Skin of body (tissue), 2 donors: ENCODE results near the gene CAMK2D. TPM values are rescaled to one million over a fixed set of nuclear protein-coding genes. Genes with fewer than 3 reads are reported as not detected.

Source experiments
- DNase-seq: peaks from one replicate; lab custom pipeline; 2025; lab: John Stamatoyannopoulos, UW
- total RNA-seq: library from RNA; depleted of rRNA; stranded (reverse); fragments of >200 nt; gene quantifications from one replicate; pipeline ENCODE4 v1.2.3, GENCODE V29; 2014

The CAMK2D gene
- total RNA-seq, 1 donor from 2014 or later = 92.6 TPM

DNA sequence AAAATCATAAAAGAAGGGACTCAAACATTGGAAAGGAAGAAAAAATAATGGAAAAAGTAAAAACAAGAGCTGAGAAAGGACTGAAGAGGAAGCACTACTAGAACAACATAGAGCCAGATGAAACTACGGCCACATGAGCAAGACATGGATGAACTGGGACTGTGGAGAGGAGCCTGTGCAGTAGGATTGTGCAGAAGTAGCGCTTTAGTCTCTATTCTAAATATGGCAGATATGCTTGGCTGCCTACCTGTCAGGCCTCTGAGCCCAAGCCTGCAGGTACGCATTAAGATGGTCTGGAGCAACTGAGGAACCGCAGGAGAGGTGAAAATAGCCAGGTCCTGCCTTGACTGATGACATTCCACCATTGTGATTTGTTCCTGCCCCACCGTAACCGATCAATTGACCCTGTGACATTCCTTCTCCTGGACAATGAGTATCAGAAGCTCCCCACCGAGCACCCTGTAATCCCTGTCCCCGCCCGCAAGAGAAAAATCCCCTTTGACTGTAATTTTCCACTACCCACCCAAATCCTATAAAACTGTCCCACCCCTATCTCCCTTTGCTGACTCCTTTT is 154.3 kb downstream of the CAMK2D start:
- DNase-seq = no peak

DNA sequence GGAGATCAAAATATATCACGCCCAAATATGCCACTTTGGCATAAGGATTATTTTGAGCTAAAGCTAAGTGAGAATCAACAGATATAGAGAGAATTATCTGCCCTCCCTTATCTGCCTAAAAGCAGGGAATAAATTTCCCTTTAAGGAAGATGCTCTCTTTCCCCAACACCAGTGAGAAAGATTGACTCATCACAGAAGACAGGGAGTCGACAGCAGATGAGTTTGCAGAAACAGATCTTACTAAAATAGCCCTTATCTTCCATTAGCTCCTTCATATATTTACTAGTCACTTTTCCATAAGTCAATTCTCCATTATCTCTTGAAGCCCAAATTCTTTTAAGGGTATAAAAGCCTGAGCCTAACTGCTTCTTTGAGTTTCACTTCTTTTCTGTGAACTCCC is 156.6 kb downstream of the CAMK2D start:
- DNase-seq = no peak

DNA sequence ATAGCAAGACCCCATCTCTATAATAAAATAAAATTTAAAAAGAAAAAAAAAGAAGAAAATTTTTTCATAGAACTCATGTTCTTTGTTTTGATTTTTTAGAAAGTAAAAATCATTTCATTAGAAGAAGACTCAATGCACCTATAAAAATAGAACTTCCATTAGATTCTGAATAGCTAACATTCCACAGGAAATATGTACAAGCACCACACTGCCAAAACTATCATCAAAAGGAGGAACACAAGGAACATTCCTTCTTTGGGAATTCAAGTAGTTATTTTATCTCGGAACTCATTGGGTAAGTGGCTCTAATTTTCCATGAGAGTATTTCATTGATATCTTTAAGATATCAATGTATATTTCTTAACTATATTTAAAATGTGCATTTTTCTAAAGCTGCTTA is 157.6 kb downstream of the CAMK2D start:
- no peak for DNase-seq

DNA sequence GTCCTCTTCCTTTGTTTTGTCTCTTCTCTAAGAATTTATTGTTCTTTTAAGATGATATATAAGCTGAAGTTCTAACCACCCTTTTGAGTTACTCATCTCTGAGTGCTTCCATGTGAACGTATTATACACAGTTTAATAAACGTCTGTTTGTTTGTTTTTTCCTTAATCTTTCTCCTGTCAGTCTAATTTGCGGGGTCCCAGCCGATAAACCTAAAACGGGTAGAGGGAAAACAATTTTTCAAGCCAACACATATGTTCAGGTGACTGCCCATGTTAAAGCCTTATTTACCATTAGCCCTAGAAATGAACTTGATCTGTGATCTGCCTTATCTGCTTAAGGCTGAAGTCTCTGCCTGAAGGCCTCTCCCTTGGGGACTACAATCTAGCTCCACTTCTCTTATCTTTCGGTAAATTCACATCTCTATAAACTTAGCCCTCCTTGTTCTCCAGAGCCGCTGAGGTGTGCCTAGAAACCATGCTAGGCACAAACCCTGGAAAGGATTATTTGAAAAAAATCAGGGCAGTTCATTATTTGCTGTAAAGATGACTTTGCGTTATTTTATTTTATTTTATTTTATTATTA is 158.8 kb downstream of the CAMK2D start:
- DNase-seq = no peak

DNA sequence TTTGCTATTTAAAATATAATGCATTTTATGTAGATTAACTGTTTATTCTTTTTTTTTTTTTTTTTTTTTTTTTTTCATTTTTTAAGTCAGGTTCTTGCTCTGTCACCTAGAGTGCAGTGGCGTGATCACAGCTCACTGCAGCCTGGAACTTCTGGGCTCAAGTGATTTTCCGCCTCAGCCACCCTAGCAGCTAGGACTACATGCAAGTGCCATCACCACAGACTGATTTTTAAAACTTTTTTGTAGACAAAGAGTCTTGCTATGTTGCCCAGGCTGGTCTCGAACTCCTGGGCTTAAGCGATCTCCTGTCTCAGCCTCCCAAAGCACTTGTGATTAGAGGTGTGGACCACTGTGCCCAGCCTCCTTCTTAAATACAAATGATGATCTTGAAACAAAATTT is 159.9 kb downstream of the CAMK2D start:
- no peak for DNase-seq

DNA sequence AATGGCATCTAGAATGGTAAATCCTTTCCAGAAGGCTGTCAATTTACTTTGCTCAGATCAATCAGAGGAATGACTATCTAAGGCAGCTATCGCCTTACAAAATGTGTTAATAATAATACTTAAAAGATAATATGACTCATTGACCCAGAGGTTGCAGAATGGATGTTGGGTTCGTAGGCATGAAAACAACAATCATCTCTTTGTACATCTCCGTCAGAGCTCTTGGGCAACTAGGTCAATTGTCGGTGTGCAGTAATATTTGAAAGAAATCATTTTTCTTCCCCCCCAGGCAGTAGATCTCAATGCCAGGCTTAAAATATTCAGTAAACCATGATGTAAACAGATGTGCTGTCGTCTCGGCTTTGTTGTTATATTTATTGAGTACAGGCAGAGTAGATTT is 165.1 kb downstream of the CAMK2D start:
- no peak for DNase-seq

DNA sequence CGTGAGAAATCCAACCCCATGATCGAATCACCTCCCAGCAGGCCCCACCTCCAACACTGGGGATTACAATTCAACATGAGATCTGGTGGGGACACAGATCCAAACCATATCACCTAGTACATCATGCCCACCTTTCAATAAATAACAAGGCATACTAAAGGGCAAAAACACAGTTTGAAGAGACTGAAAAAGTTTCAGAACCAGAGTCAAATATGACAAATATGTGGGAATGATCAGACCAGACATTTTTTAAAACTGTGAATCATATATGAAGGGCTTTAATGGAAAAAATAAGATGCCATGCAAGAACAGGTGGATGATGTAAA is 167.3 kb downstream of the CAMK2D start:
- DNase-seq = no peak

DNA sequence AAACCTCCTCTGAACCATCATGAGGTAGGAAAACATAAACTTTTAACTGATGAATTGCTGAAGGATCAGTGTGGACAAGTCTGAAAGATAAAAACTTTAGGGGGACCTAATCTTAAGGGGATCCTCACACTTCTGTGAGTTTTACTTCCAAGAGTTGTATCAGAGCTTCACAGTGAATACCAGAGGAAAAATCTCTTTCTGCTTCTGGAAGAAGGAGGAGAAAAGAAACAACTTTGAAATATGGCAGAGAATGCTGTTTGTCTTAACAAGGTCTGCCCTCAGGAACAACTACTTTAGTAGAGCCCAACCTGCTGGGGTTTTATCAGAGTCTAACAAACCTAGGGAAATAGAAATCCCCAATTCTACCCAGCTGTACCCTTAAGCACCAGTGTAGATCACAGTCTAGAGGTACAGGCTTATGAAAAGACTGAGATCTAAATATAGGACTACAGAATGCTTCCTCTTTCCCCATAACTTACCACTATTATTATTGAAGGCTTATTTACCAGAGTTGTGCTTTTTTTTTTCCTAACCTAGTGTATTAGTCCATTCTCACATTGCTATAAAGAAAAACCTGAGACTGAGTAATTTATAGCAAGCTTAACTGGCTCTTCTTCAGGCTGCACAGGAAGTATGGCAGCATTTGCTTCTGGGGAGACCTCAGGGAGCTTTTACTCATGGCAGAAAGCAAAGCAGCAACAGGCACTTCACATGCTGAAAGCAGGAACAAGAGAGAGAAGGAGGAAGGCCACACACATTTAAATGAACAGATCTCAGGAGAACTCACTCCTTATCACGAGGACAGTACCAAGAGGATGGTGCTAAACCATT is 167.9 kb downstream of the CAMK2D start:
- no peak for DNase-seq

DNA sequence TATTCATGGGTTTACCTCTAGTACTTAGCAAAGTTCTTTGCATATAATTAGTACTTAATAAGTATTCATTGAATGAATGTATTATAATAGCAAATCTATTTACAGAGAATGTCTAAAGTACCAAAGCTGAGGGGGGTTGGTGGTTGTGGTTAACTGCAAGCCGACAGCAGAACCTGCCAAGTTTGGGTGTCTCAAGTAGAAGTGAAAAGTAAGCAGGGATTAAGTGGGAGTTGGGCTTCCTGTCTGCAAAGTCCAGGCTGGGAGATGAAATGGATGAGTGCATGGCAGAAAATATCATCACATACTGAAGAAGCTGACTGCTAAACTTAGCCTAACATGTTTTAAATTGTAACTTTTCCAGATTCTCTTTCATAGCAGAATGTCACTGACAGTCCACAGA is 169.6 kb downstream of the CAMK2D start:
- no peak for DNase-seq

DNA sequence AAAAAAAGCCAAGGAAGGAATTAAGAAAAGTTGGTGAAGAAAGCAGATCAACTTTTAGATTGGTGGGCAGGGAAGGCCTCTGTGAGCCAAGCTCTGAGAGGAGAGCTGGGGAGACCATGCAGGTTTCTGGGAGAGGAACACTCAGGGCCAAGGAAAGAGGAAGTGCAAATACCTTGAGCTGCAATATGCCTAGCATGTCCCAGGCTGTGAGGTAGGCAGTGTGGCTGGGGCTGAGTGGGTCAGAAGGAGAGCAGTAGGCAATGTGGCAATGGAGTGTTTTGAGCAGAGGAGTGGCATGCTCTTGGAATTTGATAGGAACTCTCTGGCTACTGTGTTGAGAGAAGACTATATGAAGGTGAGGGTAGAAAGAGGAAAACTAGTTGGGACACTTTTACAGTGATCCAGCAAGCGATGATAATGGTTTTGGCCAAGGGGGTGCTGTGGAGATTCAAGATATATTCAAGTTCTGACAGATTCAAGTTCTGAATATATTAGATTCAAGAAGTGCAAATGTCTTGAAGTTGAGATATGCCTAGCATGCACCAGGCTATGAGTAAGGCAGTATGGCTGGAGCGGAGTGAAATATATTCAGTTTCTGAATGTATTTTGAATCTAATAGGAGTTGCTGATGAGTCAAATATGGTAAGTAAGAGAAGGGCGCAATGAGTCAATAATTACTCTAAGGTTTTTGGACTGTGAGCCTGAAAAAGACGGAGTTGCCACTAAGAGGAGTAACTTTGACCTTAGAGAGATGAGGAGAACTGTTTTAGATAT is 172.5 kb downstream of the CAMK2D start:
- DNase-seq = no peak

DNA sequence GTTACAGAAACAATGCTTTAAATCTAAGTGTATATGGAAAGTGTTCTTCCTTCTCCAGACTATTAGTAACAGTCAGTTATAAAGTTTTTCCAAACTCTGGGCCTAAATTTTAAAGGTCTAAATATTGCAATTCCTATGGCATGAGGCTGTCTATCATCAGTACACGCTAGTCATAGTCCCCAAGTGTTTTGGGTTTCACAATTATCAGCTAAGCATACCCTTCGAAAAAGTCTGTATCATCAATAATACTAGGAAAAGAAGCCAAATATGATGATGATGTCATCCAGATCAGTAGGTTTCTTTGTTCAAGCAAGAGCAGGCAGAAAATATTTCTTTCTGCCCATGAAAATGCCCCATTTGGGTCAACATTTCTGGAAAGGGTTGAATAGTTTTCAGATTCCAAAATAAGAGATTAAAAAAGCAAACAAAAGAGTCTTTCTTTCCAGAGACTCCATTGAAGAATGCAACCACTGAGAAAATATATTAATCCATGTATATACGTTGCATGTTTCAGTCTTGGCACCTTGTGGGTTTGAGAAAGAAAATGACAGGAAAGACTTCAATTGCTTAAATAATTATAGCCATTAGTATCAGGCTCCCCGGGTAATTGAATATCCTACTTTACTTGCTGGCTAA is 173.8 kb downstream of the CAMK2D start:
- no peak for DNase-seq

DNA sequence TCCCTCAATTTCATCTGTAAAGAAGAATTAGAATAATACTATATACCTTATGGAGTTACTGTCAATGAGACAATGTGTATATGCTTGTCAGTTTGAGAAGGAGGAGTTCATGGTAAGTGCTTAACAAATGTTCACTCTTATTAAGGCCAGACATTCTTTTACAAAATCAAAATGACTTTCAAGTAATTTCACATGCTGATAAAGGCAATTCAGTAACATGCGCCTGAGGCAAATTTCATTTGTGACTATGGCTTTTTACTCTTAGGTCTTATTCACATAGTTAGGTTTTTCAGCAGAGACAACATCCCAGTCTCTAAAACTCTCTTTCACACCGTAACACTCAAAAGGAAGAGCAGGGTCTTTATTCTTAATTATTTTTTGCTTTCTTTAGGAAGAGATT is 174.4 kb downstream of the CAMK2D start:
- DNase-seq = no peak

DNA sequence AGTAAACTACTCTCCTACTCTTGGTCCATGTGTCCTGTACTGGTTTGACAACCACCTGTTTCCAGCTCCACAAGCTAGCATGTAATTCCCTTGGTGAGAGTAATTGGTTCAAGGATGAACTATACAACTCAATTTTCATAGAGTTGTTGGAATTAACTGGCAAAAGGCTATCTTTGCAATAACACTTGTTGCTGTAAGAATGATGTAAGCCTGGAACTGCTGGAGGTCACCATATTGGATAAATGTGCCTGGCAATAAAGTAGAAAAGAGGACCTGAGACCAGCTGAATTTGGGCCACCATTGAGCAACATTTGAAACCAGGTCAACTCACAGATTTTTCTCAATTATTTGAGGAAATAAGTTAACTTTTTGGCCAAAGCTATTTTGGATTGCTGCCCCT is 175.5 kb downstream of the CAMK2D start:
- no peak for DNase-seq

DNA sequence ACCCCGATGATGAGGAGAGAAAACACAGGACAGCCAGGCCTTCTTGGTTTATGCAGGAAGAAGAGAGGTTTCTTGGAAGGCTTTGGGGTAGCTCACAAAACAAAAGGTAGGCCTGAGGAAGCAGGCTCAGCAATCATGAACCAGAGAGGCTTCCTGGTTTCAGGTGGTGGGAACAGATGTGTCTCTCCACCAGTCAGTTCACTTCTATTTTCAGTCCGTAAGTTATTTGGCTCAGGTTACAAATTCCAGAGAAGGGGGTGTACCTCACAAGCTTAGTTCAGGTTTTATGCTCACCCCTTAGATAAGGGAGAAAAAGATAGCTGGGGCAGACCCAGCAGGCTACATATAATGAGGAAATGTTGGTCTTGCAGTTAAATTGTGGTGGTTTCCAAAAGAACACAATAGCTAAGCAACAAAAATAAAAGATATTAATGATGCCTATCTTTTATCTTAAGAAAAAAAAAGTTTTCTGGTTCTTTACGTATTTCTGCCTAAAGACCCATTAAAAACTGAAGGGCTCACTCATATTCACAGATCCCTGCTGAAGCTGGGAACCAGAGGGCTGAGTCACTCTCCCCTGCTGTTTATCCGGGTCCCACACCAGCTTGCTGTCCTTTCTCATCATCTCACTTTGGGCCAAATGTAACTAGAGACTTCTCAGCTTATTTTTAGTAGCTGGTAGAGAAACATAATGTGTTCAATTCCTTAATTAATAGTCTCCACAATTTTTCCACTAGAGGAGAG is 177.0 kb downstream of the CAMK2D start:
- DNase-seq = no peak

DNA sequence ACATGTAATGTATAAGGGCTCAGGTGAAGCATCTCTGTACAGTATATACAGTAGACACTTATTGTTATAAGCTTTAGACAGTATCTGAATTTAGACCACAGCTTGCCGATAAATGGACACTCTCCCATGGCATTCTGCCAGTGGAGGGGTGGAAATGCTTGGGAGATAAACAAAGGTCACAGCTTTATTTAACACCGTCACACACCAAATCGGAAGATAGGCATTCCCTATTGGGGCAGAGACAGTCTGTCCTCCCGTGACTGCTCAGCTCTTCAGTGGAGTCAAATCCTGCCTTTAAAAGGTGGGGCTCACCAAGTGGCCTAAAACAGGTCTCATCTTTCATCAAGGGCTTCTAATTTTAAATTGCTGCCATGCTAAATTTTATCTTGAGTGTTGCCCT is 178.8 kb downstream of the CAMK2D start:
- DNase-seq = no peak

DNA sequence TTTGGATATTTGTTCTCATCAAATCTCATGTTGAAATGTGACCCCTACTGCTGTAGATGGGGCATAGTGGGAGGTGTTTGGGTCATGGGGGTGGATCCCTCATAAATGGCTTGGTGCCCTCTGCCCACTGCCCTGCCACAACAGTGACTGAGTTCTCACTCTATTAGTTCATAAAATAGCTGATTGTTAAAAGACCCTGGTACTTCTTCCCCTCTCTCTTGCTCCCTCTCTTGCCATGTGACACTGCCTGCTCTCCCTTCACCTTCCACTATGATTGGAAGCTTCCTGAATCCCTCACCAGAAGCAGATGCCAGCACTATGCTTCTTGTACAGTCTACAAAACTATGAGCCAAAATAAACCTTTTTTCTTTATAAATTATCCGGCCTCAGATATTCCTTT is 182.2 kb downstream of the CAMK2D start:
- DNase-seq = no peak

DNA sequence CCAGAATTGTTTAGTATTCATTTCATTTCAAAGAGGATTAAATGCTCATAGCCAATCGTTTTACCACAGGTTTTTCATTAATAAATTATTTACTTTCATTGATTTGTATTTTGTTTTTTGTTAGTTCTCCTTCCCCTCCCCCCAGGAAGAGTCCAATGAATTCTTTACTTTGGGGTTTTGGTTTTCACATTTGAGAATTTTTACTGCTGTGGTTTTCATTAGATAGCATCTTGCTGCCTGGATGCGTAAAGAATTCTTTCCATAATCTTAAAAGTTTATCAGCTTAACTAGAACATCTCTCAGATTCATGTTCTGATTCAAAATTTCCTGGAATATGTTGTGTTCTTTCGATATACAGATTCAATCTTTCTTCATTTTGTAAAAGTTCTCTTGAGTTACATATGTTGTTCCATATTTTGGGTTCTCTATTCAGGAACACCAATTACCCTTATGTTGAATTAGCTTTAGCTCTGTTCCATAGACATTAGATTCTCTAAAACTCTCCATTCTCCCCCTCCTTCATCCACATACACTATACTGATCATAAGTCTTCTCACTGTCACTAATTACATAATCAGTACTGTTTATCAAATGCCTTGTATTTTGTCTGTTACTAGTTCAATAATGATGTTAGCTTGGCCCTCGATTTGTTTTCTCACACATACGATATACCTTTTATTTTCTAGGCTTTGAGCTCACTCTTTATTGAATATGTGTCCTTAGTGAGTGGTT is 184.4 kb downstream of the CAMK2D start:
- DNase-seq = no peak

DNA sequence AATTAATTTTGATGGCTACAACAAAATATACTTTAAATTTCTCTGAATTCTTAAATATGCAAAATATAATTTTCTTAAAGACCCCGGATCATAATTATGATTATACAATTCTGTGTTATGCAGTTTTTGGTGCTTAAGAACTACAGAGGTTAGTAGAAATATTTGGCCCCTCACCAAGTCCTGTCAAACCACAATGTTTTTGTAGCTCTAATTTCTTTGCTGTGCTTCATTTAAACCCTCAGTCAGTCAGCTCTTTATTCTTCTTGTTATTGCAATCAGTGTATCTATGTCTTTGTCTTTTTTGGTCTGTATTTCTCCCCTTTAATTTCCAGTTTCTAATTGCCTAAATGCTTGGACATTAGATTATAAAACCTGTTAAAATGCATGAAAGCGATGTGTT is 186.1 kb downstream of the CAMK2D start:
- DNase-seq = peak; percentile 7

DNA sequence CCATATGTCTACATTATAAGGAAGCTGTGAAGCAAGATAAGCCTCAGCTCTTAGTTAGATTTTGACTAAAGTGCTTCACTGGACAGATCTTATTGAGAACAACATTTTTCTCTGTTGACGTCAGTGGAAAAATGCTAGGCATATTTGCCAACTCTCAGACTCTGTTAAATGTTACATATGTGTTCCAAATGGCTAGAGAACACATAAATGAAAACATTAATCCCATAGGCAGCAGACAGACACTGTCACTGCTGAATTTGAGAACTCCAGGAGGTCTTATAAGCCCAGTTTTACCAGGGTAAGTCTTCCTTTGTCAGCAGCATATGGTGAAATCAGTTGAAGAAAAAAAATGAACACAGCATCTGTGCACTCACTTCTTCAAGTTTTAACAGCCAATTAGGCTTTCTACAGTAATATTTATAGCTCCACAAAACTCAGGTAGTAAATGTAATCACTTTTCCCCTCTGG is 186.9 kb downstream of the CAMK2D start:
- DNase-seq = peak; percentile 91

DNA sequence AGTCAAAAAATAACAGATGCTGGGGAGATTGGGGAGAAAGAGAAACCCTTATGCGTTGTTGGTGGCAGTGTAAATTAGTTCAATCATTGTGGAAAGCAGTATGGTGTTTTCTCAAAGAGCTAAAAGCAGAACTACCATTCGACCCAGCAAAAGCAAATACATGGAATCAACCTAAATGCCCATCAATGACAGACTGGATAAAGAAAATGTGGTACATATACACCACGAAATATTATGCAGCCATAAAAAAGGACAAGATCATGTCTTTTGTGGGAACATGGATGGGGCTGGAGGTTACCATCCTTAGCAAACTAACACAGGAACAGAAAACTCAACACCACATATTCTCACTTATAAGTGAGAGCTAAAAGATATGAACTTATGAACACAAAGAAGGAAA is 188.9 kb downstream of the CAMK2D start:
- DNase-seq = no peak
